Measurements from ENCODE around the gene S100A3.

S100A3 gene

DNA sequence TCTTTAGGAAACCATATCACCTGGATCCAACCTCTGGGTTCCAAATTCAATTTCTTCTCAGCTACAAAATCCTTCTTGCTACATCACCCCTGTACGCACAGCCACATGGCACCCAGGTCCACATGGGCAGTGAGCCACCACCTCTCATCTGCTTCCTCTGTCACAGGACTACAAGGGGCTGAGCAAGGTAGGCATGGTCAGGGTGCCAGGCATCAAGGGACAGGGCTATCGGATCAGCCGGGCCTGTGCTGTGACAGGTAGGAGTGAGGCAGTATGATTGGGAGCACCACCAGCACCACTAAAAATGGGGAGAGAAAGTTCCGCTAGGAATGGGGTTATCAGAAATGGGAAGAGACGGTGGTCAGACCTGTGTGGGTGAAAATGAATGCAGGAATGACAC, 42.7 kb downstream of the S100A3 start:
- DNase-seq (ENCODE audit: low read depth, low spot score) = no peak
- no peak for TF ChIP-seq CTCF (IDR thresholded peaks at IDR 0.05; ENCODE audit: insufficient read depth, low read length, missing control alignments)
- no peak overlapping the region for H3K4me3 ChIP-seq (ENCODE audit: low read depth, low read length)
- CTCF ChIA-PET = interaction anchor here (0.7 to 15.3 kb wide), 11 partner anchors 10 to 244 kb away, joined by 3 to 401 read pairs (median 6); partner anchors contain the start of genes S100A1, S100A13, S100A14 and S100A16
- POLR2A ChIA-PET = interaction anchor here (1.1 kb wide), 4 partner anchors 16 to 128 kb away, joined by 3 to 6 read pairs (median 4); partner anchors contain the start of genes CHTOP, S100A13 and S100A16

- CTCF ChIA-PET = interaction anchor here (1.1 to 15.3 kb wide), 5 partner anchors 11 to 153 kb away, joined by 3 to 401 read pairs (median 6); partner anchors contain the start of gene S100A13
Observed at GRCh38 chr1:153505576-153505975, 43.5 kb downstream of the S100A3 start.

DNA sequence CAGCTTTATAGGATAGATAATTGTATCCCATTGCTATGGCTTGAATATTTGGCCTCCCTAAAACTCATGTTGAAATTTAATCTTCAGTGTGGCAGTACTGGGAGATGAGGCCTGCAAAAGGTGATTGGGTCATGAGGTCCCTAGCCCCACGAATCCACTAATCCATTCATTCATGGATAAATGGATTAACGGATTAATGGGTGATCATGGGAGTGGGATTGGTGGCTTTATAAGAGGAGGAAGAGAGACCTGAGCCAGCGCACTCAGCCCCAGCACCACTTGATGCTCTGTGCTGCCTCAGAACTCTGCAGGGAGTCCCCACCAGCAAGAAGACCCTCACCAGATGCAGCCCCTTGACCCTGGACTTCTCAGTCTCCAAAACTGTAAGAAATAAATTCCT, 45.3 kb downstream of the S100A3 start:
- ChIA-PET CTCF (interaction anchor here (1.0 to 15.3 kb wide), 4 partner anchors 10 to 245 kb away, joined by 3 to 401 read pairs (median 22); no protein-coding TSS in a partner anchor), POLR2A (no interaction called here)
- no peak for DNase-seq (ENCODE audit: low read depth, low spot score)
- no peak for TF ChIP-seq CTCF (IDR thresholded peaks at IDR 0.05; ENCODE audit: insufficient read depth, low read length, missing control alignments)
- H3K4me3 ChIP-seq (ENCODE audit: low read depth, low read length) = no peak overlapping the region

More at GRCh38 chr1:153505576-153505975, 43.5 kb downstream of the S100A3 start:
- no peak overlapping the region for H3K4me3 ChIP-seq (ENCODE audit: low read depth, low read length)
- DNase-seq (ENCODE audit: low read depth, low spot score) = no peak
- POLR2A ChIA-PET = no interaction called here
- TF ChIP-seq CTCF (IDR thresholded peaks at IDR 0.05; ENCODE audit: insufficient read depth, low read length, missing control alignments) = no peak

DNA sequence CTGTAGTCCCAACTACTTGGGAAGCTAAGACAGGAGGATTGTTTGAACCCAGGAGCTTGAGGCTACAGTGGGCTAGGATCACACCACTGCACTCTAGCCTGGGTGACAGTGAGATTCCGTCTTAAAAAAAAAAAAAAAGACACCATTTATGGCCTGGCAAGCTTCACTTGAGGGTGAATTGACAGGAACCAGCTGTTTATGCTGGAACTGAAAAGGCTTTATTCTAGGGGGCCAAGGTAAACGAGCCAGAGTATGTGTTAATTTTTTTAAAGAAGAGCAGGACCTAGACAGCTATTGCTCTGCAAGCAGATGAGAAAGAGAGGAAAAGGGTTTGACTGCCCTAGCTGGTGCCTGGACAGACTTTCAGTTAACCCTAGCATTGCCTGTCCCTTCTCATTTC, 50.3 kb downstream of the S100A3 start:
- TF ChIP-seq CTCF (IDR thresholded peaks at IDR 0.05; ENCODE audit: insufficient read depth, low read length, missing control alignments) = no peak
- POLR2A ChIA-PET = no interaction called here
- CTCF ChIA-PET = interaction anchor here (1.1 to 17.1 kb wide), 3 partner anchors 11 to 144 kb away, joined by 3 to 527 read pairs (median 3); partner anchors contain the start of genes PGLYRP4 and S100A9
- H3K4me3 ChIP-seq (ENCODE audit: low read depth, low read length) = no peak overlapping the region
- no peak for DNase-seq (ENCODE audit: low read depth, low spot score)
